GM19240 (cell line): ENCODE measurements around the gene HMSD.

Experiments
- DNase-seq: peaks from one replicate; pipeline ENCODE4 v3.0.0; 2011; ENCODE audit warnings: low spot score; ENCODE audit not compliant: insufficient read length

HMSD gene

GRCh38 chr18:63992751-63993150 lies 43.6 kb downstream of the HMSD start:
- no peak for DNase-seq

DNA sequence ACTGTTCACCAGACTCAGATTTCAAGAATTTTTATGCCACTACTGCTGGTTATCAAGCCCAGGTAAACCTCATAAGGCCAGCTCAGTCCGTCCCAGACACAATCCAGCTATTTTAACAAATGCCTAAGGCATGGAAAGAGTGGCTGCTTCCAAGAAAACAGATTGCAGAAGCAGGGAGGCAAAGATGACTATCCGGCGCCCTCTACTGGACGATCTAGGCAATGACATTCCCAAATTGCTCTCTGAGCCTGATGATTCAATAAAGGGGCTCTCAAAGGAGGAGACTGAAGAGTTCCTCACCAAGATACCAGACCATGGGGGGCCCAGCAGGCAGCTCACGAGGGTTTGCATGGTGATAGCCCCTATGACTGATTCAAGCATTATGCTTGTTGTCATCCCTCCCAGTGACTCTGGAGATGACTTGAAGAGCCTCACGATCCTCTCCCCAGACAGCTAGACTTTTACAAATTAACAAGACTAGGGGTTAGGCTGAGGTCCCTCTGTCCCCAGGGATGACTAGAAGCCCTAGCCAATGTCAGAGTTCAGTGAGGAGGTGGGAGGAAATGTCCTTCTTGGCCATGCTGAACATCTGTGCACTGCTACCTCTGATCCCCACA lies 45.8 kb downstream of the HMSD start:
- peak; percentile 10 for DNase-seq

GRCh38 chr18:63997041-63997440 lies 47.9 kb downstream of the HMSD start:
- DNase-seq, result no peak

- no peak for DNase-seq
Measured at GRCh38 chr18:63997606-63998005, 48.5 kb downstream of the HMSD start.

- no peak for DNase-seq
Measured at GRCh38 chr18:63999871-64000270, 50.8 kb downstream of the HMSD start.

DNA sequence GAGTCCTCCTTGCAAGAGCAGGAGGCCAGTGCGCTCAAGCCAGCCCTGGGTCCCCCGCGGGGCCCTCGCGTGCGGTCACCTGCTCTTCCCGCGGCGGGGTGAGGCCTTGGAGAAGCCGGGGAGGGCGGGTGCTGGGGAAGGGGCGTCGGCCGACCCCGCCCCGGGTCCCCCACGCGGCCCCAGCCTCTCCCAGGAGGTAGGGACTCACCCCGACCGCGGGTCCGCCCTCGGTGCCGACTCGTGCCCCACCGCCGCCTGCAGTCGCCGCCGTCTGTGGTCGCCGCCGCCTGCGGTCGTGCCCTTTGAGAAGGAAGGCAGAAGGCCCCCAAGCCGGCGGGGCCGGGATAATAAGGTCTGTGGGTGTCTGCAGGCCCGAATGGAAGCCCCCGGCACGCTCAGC lies 53.5 kb downstream of the HMSD start:
- DNase-seq, result no peak

DNA sequence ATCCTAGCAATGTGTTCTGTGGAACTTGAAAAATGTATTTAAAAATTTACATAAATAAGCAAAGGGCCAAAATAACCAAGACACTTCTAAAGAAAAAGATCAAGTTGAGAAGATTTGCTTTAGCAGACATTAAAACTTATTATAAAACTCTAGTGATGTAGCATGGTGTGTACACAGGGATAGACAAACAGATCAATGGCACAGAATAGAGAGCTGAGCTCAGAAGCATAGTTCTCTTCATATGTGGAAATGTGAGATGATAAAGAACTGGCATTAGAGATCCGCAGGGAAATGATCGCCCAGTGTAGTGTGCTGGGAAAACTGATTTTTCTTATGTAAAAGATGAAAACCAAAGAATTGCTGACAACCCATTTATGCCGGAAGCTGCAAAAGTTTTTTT lies 60.2 kb downstream of the HMSD start:
- no peak for DNase-seq
